ENCODE measurements around the gene CDV3. TPM values are rescaled to one million over a fixed set of nuclear protein-coding genes. Genes with fewer than 3 reads are reported as not detected.
"Not testable (repeated sequence)": the region's sequence is repeated elsewhere in the genome, so short reads cannot be mapped to it uniquely, and the experiment has no call there.

CDV3 gene
- 100 to 1,000 TPM in 1 of 6 experiments, 10 to 100 TPM in 5; 61.3 to 104 (median 81.3) TPM for total RNA-seq
- long read RNA-seq, partial matches to known transcripts, result 0 of 3 reads
- long read RNA-seq, other reads (novel, unspliced or antisense), result 3 of 3 reads

GRCh38 chr3:133573629-133574194, at the start of gene CDV3:
Gene CDV3, plus strand, starts transcription at chr3:133573686. Its CDS starts 359 bp downstream, at chr3:133574045.
- Histone ChIP-seq H3K27ac (peak within 1 kb of the TSS; percentile 86 to 95 (median 91)), H3K9me3 (no peaks in the 10 kb centered on the region), H3K4me1 (peaks cover 0 to 35% (median 8%) of the 10 kb centered on the region in 4 donors), H3K36me3 (peaks cover 0 to 30% (median 9%) of the 10 kb centered on the region in 4 donors), H3K4me3 (peak within 1 kb of the TSS; percentile 67 to 84 (median 72)), H3K27me3 (no peaks in the 10 kb centered on the region)
- intact Hi-C loops (cut with DNase I), result loop anchor here in 1 of 2 donors (10.0 kb wide), 1 partner anchor 89 kb away; no protein-coding TSS in a partner anchor
- peak in 2 of 3 donors; percentile 64 to 72 for DNase-seq
- TF ChIP-seq CTCF (IDR thresholded peaks at IDR 0.05), result no peak
- peak; percentile 90 for TF ChIP-seq POLR2A (IDR thresholded peaks at IDR 0.05)
- ATAC-seq, result no peak
- WGBS (ENCODE audit: insufficient coverage, low coverage, low lambda C conversion rate, missing lambda C conversion rate), result 0% methylated on average over 13 of the region's 81 CpGs

- 5% methylated on average over 3 of the region's 3 CpGs for WGBS (ENCODE audit: insufficient coverage, low coverage, low lambda C conversion rate, missing lambda C conversion rate)
- H3K27me3 ChIP-seq; DNase-seq; intact Hi-C loops (cut with DNase I); H3K36me3 ChIP-seq; H3K4me3 ChIP-seq; H3K9me3 ChIP-seq; H3K27ac ChIP-seq; H3K4me1 ChIP-seq: not testable (repeated sequence)
- ATAC-seq, result peak; percentile 90 to 95 (median 93)
These were observed 49.7 kb upstream of the CDV3 start for GRCh38 chr3:133523758-133524157.

GRCh38 chr3:133525435-133525834, 48.1 kb upstream of the CDV3 start:
- Histone ChIP-seq H3K4me1 (peaks cover 0 to 7% (median 0%) of the 10 kb centered on the region in 4 donors), H3K27me3 (no peaks in the 10 kb centered on the region), H3K36me3 (no peaks in the 10 kb centered on the region), H3K27ac (no peak overlapping the region), H3K4me3 (no peak overlapping the region), H3K9me3 (no peaks in the 10 kb centered on the region)
- intact Hi-C loops (cut with DNase I), result no loop called here
- ATAC-seq (peak in 2 of 4 donors; percentile 8 to 40), DNase-seq (no peak)
- TF ChIP-seq POLR2A (IDR thresholded peaks at IDR 0.05) (no peak), CTCF (IDR thresholded peaks at IDR 0.05) (no peak)

- no peak for DNase-seq
- 70% methylated on average over 6 of the region's 6 CpGs for WGBS (ENCODE audit: insufficient coverage, low coverage, low lambda C conversion rate, missing lambda C conversion rate)
These were observed 46.3 kb upstream of the CDV3 start for GRCh38 chr3:133527081-133527715.

More at GRCh38 chr3:133527081-133527715, 46.3 kb upstream of the CDV3 start:
- Histone ChIP-seq H3K4me3 (no peak overlapping the region), H3K36me3 (no peaks in the 10 kb centered on the region), H3K27me3 (no peaks in the 10 kb centered on the region), H3K27ac (no peak overlapping the region), H3K9me3 (no peaks in the 10 kb centered on the region), H3K4me1 (peaks cover 0 to 7% (median 0%) of the 10 kb centered on the region in 4 donors)
- no peak for ATAC-seq
- intact Hi-C loops (cut with DNase I), result no loop called here
- TF ChIP-seq CTCF (IDR thresholded peaks at IDR 0.05) (no peak), POLR2A (IDR thresholded peaks at IDR 0.05) (no peak)
